ENCODE data around the gene FHL2.
"Not testable (repeated sequence)": the region's sequence is repeated elsewhere in the genome, so short reads cannot be mapped to it uniquely, and the experiment has no call there.

Gene FHL2

GRCh38 chr2:105398336-105399206 is at the start of gene FHL2:
TSS of gene FHL2 (minus strand) at chr2:105399051. CDS start at chr2:105386516, 12,535 bp downstream.
- DNase-seq, result peak; percentile 76

GRCh38 chr2:105447476-105447875 is 48.6 kb upstream of the FHL2 start:
- DNase-seq, result no peak

DNA sequence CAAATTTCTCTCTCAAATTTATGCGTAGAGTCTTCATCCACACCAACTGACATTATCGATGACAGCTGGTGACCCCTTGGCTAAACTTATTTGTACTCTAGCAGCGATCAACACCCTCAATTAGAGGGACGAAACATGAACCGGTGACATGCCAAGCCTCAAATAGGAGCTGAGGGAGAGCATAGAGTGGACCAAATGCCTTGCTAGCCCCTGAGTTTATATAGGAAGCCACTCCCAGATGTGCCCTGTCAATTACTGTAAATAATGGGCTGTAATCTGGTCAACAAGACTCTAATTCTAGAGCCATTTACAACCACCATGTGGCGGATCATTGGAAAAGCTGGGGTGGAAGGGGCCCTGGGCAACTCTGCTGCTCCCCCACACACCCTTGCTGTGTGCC is 47.6 kb upstream of the FHL2 start:
- DNase-seq, result no peak

- no peak for DNase-seq
Observed at GRCh38 chr2:105445976-105446375, 47.1 kb upstream of the FHL2 start.

GRCh38 chr2:105445498-105445897 is 46.6 kb upstream of the FHL2 start:
- no peak for DNase-seq

DNA sequence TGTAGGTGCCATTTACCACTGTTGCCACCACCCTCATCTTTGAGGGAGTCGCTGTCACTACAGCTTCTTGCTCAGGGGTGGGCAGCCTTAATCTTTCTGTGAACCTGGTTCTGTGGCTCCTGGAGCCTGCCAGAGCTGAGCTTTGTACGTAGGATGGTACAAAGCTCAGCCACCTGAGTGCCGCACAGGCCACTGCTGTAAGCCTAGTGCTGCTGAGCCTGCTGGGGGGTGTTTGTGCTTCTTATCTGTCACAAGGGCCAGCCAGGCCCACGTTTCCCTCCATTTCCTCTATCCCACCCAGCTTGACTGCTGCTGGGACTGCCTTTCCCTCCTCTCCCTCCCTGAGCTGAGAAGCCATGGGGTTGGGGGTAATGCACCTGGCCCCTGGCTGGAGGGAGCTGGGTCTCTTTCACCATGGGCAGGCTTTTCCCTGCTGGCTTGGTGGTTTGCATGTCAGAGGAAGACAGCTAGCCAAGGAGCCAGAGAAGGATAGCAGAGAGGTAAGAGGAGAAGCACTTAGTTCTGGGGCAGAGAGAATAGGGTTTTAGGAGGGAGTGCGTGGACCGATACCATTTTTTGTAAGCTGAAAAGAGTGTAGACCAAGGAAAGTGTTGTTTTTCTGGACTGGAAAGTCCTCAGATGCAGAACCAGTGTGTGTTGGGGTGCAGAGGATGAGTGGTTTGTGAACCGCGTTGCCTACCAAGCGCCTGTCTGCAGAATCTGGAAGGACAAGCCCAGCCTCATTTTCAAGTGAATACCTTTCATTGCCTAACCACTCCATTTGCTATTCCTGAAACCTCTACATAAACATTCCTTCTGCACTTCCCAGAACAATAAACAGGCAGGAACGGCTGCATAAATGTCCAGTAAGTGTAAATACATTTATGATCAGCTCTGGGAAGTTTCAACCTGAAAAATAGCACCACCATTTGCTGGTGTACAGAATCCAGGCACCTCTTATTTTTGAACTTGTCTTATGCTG is 45.1 kb upstream of the FHL2 start:
- DNase-seq, result no peak

GRCh38 chr2:105442721-105443120 is 43.9 kb upstream of the FHL2 start:
- DNase-seq, result no peak

GRCh38 chr2:105442056-105442455 is 43.2 kb upstream of the FHL2 start:
- no peak for DNase-seq

DNA sequence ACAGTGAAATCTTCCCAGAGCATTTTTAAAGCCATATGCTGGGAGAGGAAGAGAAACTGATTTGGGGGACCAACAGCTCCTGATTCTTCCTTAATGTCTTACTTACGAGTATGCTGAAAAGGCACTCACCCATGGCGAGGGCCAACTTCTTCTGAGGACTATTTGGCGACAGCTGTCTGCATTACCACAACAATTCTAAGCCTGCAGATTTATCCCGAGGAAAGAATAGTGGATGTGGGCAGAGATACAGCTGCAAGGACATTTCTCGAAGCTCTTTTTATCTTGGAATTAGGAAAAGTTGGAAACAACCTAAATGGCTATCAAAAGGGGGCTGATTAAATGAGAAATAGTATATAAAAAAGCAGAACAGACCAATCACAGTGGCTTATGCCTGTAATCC is 40.3 kb upstream of the FHL2 start:
- no peak for DNase-seq

DNA sequence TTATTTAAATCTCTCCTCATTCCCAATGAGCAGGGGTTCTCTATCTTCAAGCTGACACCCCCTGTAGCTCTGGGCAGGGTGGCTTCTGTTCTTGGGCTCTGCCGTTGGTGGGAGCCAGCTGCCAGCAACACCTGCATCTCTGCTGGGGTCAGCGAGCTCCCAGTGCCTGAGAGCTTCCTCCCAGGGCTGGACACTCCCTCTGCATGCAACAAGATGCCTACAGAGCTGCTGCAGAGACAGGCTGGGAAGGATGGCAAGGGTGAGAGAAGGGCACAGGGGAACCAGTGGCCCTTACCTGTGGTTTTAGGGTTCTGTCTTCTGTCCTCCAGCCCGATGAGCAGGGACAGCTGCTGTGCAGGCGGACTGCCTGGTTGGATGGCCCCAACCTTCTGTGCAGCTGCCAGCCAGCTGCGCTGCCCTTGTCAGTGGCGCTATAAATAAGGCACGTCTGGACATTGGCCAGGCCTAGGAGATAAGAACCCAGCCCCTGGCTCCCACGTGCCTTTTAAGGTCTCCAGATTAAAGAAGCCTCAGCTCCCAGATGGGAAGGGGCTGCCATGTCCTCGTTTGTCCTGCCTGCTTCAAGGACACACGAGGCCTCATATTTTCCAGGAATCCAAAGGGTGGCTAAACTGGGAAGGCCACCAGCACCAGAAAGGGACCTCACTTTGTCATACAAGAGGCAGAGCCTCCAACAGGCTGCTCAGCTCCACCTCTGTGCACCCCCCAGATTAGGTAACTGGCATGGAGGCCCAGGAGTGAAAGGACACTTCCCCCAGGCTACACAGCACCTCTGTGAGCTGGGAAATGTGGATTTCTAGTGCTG is 39.5 kb upstream of the FHL2 start:
- no peak for DNase-seq

DNA sequence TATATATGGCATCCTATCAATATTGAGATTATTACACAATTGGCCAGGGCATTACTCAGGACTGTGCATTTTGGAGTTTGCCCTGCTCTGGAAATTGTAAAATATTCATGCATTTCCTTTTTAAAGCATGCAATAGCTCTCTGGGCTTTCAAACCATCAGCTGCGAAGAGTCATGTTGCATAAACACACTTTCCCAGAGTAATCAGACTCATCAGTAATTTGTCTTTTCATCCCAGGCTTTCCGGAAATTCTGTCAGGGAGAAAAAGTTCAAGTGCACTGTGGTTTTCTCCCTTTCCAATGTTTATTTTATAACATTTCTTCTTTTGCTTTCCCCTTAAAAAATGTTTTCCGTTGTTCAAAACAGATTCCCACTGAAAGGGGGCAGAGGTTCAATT is 38.9 kb upstream of the FHL2 start:
- no peak for DNase-seq

- DNase-seq, result no peak
Observed at GRCh38 chr2:105432749-105433148, 33.9 kb upstream of the FHL2 start.

DNA sequence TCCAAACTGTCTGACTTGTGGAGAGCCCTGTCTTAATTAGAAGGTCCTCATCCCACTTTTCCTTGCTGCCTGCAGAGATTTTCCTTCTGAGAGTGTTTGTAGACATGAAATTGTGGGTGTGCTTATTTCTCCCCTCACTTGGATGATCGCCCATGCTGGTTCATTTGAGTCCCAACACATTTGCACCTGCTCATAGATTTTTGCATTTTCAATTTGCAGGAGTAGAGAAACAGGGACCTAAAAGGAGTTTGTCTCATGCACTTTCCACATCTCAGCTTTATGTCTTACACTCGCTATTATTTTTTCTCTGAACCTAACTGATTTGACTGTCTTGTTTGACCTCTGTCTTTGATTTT is 33.2 kb upstream of the FHL2 start:
- no peak for DNase-seq

DNA sequence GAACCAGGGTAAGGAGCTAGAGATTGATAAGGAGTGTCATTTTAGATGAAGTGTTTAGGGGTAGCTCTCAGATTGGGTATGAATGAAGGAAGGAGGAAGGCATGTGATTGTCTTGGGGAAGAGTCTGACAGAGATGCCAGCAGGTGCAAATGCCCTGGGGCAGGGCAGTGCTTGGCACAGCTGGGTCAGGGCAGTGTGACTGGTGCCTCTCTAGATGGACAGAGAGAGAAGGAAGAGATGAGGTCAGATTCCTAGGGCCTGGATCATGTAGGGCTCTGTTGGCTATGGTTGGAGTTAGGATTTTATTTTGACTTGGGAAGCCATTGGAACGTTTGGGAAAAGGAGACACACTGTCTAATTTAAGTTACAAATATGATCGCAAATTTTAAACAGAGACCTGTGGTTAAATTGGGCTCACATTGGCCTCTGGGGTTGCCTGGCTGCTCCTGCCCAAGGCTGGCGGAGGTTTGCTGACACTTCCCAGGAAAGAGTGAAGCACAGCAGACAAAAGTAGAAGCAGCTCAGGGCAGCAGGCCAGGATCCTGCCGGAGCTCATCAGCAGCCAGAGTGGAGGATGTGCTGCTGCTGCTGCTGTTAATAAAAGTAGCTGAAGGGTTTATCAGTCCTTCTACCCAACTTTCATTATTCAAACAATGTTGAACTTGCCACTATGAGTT is 32.7 kb upstream of the FHL2 start:
- no peak for DNase-seq

GRCh38 chr2:105428387-105429018 is 29.7 kb upstream of the FHL2 start:
- no peak for DNase-seq

DNA sequence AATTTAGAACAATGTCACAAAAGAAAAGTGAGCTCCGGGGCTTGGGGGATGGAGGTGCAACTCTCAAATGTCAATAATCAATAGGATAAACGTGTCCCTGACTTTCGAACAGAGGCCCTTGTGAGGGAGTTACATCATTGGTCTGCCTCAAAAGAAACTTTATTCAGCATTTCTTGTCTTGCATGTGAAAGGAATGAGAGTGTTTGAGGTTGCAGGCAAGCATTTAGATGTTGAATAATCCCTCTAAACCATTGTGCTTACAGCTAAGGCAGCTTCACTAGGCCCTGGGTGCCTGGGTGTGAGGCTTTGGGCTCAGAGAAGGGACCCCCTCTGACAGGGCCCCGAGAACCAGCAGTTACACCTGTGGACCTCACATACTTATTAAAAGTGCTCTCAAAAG is 28.6 kb upstream of the FHL2 start:
- DNase-seq, result no peak

DNA sequence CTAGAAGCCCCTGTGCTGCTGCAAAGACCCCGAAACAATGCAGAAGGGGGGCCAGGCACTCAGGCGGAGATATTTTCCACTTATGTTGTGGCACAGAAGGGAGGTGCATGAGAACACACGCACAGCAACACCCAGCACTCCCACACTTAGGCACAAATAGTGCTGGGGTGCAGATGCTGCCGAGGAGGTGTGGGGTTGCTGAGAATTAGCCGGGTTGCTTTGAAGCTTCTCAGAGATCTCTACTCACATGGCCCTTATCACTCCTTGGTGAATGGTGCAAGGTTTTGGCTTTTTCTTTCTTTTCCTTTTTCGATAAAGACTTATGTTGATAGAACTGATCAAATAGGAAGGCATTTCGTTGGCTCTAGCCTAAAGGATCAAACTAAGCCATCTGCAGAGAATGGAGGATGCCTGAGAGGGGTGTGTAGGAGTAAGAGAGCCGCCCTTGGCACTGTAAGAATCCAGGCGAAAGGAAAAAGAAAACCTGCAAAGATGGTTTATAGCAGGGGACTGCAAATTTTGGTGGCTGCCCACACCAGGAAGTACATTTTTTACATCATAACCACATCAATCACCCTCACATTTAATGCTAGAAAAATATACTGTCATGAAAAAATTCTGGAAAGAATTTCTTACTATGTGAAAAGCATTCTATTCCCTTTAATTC is 27.9 kb upstream of the FHL2 start:
- DNase-seq, result no peak

DNA sequence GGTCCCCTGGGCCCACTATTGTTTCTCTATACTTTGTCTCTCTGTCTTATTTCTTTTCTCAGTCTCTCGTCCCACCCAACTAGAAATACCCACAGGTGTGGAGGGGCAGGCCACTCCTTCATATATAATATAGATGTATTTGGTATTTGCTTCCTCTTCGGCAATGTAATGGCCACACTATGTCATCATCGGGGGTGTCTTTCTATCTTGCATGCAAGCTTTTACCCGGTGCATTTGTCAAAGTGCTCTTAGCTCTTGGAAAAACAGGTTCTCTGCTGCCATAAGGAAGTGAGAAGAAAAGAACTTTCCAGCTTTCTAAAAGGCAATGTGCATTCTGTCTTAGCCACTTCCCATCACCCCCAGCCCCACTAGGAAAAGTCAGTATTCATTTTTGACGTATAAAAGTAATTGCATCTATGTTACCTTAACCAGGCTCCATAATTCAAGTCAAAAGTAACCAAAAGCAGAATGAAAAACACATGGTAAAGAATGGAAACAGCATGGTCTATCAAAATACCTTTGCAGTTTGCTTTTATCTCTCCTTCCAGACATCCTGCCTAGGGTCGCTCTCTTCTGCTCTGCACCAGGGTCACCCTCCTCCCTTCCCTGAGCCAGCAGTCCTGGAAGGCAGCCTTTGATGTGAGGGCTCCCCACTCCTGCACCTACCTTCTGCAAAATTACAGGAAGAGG is 27.2 kb upstream of the FHL2 start:
- no peak for DNase-seq

DNA sequence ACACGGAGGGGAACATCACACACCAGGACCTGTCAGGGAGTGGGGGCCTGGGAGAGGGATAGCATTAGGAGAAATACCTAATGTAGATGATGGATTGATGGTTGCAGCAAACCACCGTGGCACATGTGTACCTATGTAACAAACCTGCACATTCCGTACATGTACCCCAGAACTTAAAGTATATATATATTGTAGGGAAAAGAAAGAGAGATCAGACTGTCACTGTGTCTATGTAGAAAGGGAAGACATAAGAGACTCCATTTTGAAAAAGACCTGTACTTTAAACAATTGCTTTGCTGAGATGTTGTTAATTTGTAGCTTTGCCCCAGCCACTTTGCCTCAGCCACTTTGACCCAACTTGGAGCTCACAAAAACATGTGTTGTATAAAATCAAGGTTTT is 26.0 kb upstream of the FHL2 start:
- DNase-seq, result not testable (repeated sequence)

DNA sequence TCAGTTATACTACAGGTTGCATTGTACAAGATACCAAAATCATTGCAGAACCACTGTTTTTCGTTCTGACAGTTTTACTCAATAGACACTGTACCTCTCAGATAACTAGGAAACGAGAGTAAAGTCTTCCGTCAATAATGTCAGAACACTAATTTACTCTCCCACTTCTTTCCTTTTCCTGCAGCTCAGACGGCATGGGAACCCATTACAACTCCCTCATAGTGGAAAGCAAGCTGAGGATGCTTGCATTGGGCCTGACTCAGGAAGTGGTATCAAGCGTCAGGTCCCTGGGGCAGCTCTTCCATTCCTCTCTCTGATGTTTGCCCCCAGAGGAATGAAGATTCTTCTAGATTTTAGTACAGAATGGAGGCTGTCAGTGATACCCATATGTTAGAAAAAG is 23.9 kb upstream of the FHL2 start:
- DNase-seq, result no peak

DNA sequence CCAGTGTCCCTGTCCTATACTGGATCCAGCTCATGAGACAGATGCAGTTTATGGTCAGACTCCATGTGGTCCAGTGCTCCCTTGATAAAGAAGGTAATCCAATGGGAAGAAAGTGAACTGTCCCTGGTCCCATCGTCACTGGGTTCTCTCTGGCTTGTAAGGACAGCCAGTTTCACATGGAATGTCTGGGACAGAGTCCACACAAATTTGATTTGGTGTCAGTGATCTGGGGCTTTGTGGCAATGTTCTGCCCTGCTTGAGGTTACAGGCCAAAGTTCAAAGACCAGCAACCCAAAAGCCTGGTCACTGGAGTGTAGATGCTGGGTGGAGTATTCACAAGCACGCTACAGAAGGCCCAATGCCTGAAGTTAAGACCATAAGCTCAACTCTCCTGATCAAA is 22.2 kb upstream of the FHL2 start:
- DNase-seq, result no peak
